B cell (primary cell): ENCODE data around the gene ZCCHC2. TPM values are rescaled to one million over a fixed set of nuclear protein-coding genes. Genes with fewer than 3 reads are reported as not detected.

Experiments used
- ATAC-seq: fragments of 200-7000 bp; cut with Tn5 transposase; one replicate; pipeline ENCODE4 v1.10.0; 2021; ENCODE audit warnings: low read depth, mild to moderate bottlenecking, moderate number of reproducible peaks, moderate library complexity
- CTCF ChIA-PET: fragments of 350-600 bp; sonication (Branson Sonifier 250); formaldehyde crosslinking; loops from one replicate; lab custom pipeline; 2021; ENCODE audit warnings: antibody characterized with exemption, inconsistent platforms; lab: Charles Lee
- POLR2A ChIA-PET: fragments of 350-600 bp; sonication (Branson Sonifier 250); formaldehyde crosslinking; loops from one replicate; lab custom pipeline; 2021; ENCODE audit warnings: antibody characterized with exemption; lab: Charles Lee
- DNase-seq: peaks from one replicate; pipeline ENCODE4 v3.0.0; 2013
- H2AFZ ChIP-seq: 2 replicates; pipeline ENCODE4 v1.6.1; 2012; ENCODE audit warnings: mild to moderate bottlenecking, low read depth, low read length; ENCODE audit not compliant: insufficient read depth, poor library complexity, severe bottlenecking
- H3K27ac ChIP-seq, 2 donors: 1 replicate in 1 of 2; 2 replicates in 1 of 2; pipeline ENCODE4 v1.5.1; 2012 to 2013; ENCODE audit warnings: low read length in 2 of 2, mild to moderate bottlenecking in 2 of 2, moderate library complexity in 1 of 2
- H3K27me3 ChIP-seq, 4 experiments: fragments of 200-600 bp in 1 of 4; sonication (generic) in 1 of 4; replicated peaks in 1 of 4; 1 replicate in 2 of 4; 2 replicates in 2 of 4; pipeline versions ENCODE4 v1.6.1 to v1.7.0; 2013 to 2016; ENCODE audit warnings: low read length in 3 of 4, mild to moderate bottlenecking in 2 of 4, mixed read lengths in 1 of 4, moderate library complexity in 1 of 4; ENCODE audit not compliant: insufficient read depth in 4 of 4, control insufficient read depth in 3 of 4; ENCODE audit errors: control extremely low read depth in 1 of 4
- H3K36me3 ChIP-seq, 2 experiments: replicated peaks in 1 of 2; 1 replicate in 1 of 2; 2 replicates in 1 of 2; pipeline versions ENCODE4 v1.6.1 to v1.7.1; 2013; ENCODE audit warnings: low read length in 1 of 2; ENCODE audit not compliant: insufficient read depth in 2 of 2, control insufficient read depth in 1 of 2; ENCODE audit errors: control extremely low read depth in 1 of 2, extremely low read depth in 1 of 2
- H3K4me1 ChIP-seq, 2 donors: fragments of 200-600 bp in 1 of 2; sonication (generic) in 1 of 2; 1 replicate in 1 of 2; 2 replicates in 1 of 2; pipeline versions ENCODE4 v1.5.1 to v1.6.1; 2013 to 2017; ENCODE audit warnings: low read length in 2 of 2; ENCODE audit not compliant: control insufficient read depth in 2 of 2, insufficient read depth in 2 of 2
- H3K4me2 ChIP-seq: replicated peaks from 2 replicates; pipeline ENCODE3; 2012; ENCODE audit warnings: mild to moderate bottlenecking, low read depth, low read length; ENCODE audit not compliant: poor library complexity, severe bottlenecking
- H3K4me3 ChIP-seq, 5 experiments: fragments of 200-600 bp in 1 of 5; sonication (generic) in 1 of 5; 1 replicate in 3 of 5; 2 replicates in 2 of 5; pipeline versions ENCODE4 v1.5.1 to v1.7.0; 2011 to 2016; ENCODE audit warnings: low read length in 4 of 5, mild to moderate bottlenecking in 4 of 5, low read depth in 2 of 5, control low read depth in 1 of 5, moderate library complexity in 1 of 5; ENCODE audit not compliant: insufficient read depth in 1 of 5; ENCODE audit errors: control extremely low read depth in 1 of 5, extremely low read depth in 1 of 5
- H3K79me2 ChIP-seq: fragments of 200-600 bp; sonication (generic); one replicate; pipeline ENCODE4 v1.6.0; 2016; ENCODE audit warnings: low read length; ENCODE audit not compliant: control insufficient read depth, insufficient read depth
- H3K9ac ChIP-seq: fragments of 200-600 bp; sonication (generic); 2 replicates; pipeline ENCODE4 v1.6.1; 2017; ENCODE audit warnings: mild to moderate bottlenecking, low read length, moderate library complexity
- H3K9me3 ChIP-seq, 3 donors: one replicate each; pipeline versions ENCODE4 v1.6.1 to v1.7.1; 2013; ENCODE audit warnings: low read length in 2 of 3; ENCODE audit not compliant: control insufficient read depth in 2 of 3, insufficient read depth in 1 of 3; ENCODE audit errors: control extremely low read depth in 1 of 3
- H4K20me1 ChIP-seq: 2 replicates; pipeline ENCODE4 v1.6.0; 2012; ENCODE audit warnings: mild to moderate bottlenecking, low read length; ENCODE audit not compliant: insufficient read depth, control insufficient read depth, poor library complexity, severe bottlenecking
- H3K27ac Mint-ChIP-seq: one replicate; pipeline ENCODE4 v1.8.0; 2021; ENCODE audit warnings: mixed read lengths
- H3K27me3 Mint-ChIP-seq: one replicate; pipeline ENCODE4 v1.8.0; 2021; ENCODE audit warnings: mixed read lengths
- H3K4me1 Mint-ChIP-seq: one replicate; pipeline ENCODE4 v1.8.0; 2021; ENCODE audit warnings: mixed read lengths
- H3K4me3 Mint-ChIP-seq: one replicate; pipeline ENCODE4 v1.8.0; 2021; ENCODE audit warnings: mixed read lengths
- H3K9me3 Mint-ChIP-seq: one replicate; pipeline ENCODE4 v1.8.0; 2022; ENCODE audit warnings: mixed read lengths; ENCODE audit not compliant: insufficient read depth
- CTCF ChIP-seq: fragments of 200-600 bp; IDR thresholded peaks from one replicate; pipeline ENCODE4 v1.8.0; 2022; ENCODE audit warnings: antibody characterized with exemption, mild to moderate bottlenecking
- EZH2 ChIP-seq: IDR thresholded peaks from 2 replicates; pipeline ENCODE4 v1.6.1; 2012; ENCODE audit warnings: borderline replicate concordance, low read depth, mild to moderate bottlenecking, moderate library complexity, low read length; ENCODE audit not compliant: insufficient read depth, poor library complexity, severe bottlenecking
- WGBS: methylation state at CpG from one replicate; pipeline ENCODE4 v1.1.5; 2013; ENCODE audit warnings: missing lambda C conversion rate; ENCODE audit not compliant: insufficient coverage; 5-methylcytosine and 5-hydroxymethylcytosine counted together
- intact Hi-C: fragments of 100-400 bp; cut with micrococcal nuclease; formaldehyde crosslinking; loops from one replicate; pipeline ENCODE4 v1.10.0; 2022
- polyA plus RNA-seq: library from polyadenylated mRNA; depleted of rRNA; stranded (reverse); fragments of >200 nt; gene quantifications from 2 replicates; pipeline ENCODE4 v1.2.3, GENCODE V29; 2012
- total RNA-seq, 2 donors: library from RNA; stranded (reverse); fragments of 120-200 nt in 1 of 2; gene quantifications; 1 replicate in 1 of 2; 2 replicates in 1 of 2; pipeline versions ENCODE4 v1.2.3 to v1.2.4, GENCODE V29; 2013 to 2022

The ZCCHC2 gene
- total and polyA plus RNA-seq, 2 donors (not counting 1 experiment from before 2014, with no cell fraction given) = 24.5 to 53.7 TPM

- Mint-ChIP-seq H3K4me3 (no peak overlapping the region), H3K27me3 (peaks cover 8% of the 10 kb centered on the region), H3K9me3 (no peaks in the 10 kb centered on the region), H3K27ac (no peak overlapping the region), H3K4me1 (no peaks in the 10 kb centered on the region)
- peaks cover 0 to 4% (median 0%) of the 10 kb centered on the region in 4 experiments for H3K27me3 ChIP-seq
- CTCF ChIA-PET = no interaction called here
- ATAC-seq (no peak), DNase-seq (no peak)
- no peaks in the 10 kb centered on the region for H3K9me3 ChIP-seq
- POLR2A ChIA-PET = no interaction called here
- H3K27ac ChIP-seq = no peak overlapping the region
- 79% methylated on average over 12 of the region's 12 CpGs for WGBS
- H3K9ac ChIP-seq = no peak overlapping the region
- TF ChIP-seq EZH2 = no peak
- TF ChIP-seq CTCF = no peak
- intact Hi-C loops = no loop called here
- H3K4me1 ChIP-seq = no peaks in the 10 kb centered on the region
- H3K4me2 ChIP-seq = no peak overlapping the region
- no peaks in the 10 kb centered on the region for H3K36me3 ChIP-seq
- H2AFZ ChIP-seq = no peak overlapping the region
- no peaks in the 10 kb centered on the region for H4K20me1 ChIP-seq
- no peaks in the 10 kb centered on the region for H3K79me2 ChIP-seq
- no peak overlapping the region for H3K4me3 ChIP-seq
Measured at GRCh38 chr18:62621546-62621945, 98.7 kb downstream of the ZCCHC2 start.

- no peak overlapping the region for H3K27ac Mint-ChIP-seq
- DNase-seq = no peak
- H3K9me3 Mint-ChIP-seq = peaks cover 2% of the 10 kb centered on the region
- Histone ChIP-seq H3K4me1 (no peaks in the 10 kb centered on the region), H2AFZ (no peak overlapping the region), H4K20me1 (no peaks in the 10 kb centered on the region), H3K27ac (no peak overlapping the region), H3K36me3 (no peaks in the 10 kb centered on the region), H3K9me3 (peaks cover 0 to 5% (median 2%) of the 10 kb centered on the region in 3 donors), H3K4me3 (no peak overlapping the region), H3K4me2 (no peak overlapping the region), H3K79me2 (no peaks in the 10 kb centered on the region), H3K27me3 (no peaks in the 10 kb centered on the region), H3K9ac (no peak overlapping the region)
- WGBS = 100% methylated on average over 3 of the region's 5 CpGs
- ChIA-PET POLR2A (no interaction called here), CTCF (no interaction called here)
- intact Hi-C loops = no loop called here
- peaks cover 8% of the 10 kb centered on the region for H3K27me3 Mint-ChIP-seq
- no peak for ATAC-seq
- no peak for TF ChIP-seq CTCF
- TF ChIP-seq EZH2 = no peak
- no peaks in the 10 kb centered on the region for H3K4me1 Mint-ChIP-seq
- no peak overlapping the region for H3K4me3 Mint-ChIP-seq
Measured at GRCh38 chr18:62625019-62625418, 102.2 kb downstream of the ZCCHC2 start.

Other genes starting within 250 kb of the ZCCHC2 start
- gene TNFRSF11A, start 197.7 kb upstream of the ZCCHC2 start, total RNA-seq = 0.41 and 1.7 TPM in 2 replicates
- gene TNFRSF11A, start 197.7 kb upstream of the ZCCHC2 start, polyA plus RNA-seq = 0.01 and 0.06 TPM in 2 replicates
- gene PHLPP1, start 192.5 kb downstream of the ZCCHC2 start, total RNA-seq = 20.7 and 22.6 TPM in 2 replicates
- gene PHLPP1, start 192.5 kb downstream of the ZCCHC2 start, polyA plus RNA-seq = 3.0 and 4.5 TPM in 2 replicates